ENCODE measurements around the gene MRPS12. TPM values are rescaled to one million over a fixed set of nuclear protein-coding genes. Genes with fewer than 3 reads are reported as not detected.

MRPS12 gene
- total RNA-seq, 1 experiment from 2014 or later = 81.3 TPM

- no peak overlapping the region for H3K27ac Mint-ChIP-seq
- Histone ChIP-seq H3K56ac (ENCODE audit: insufficient read length, low read depth, low read length) (no peak overlapping the region), H3K9me3 (ENCODE audit: control insufficient read depth, low read depth, low read length) (no peaks in the 10 kb centered on the region), H4K20me1 (ENCODE audit: control insufficient read depth, insufficient read depth, insufficient read length) (no peaks in the 10 kb centered on the region), H3K23ac (ENCODE audit: insufficient read length, low read depth, low read length) (no peak overlapping the region), H2AFZ (ENCODE audit: low read length) (no peak overlapping the region), H4K8ac (replicated peaks; ENCODE audit: insufficient read length, low read depth, low read length) (no peak overlapping the region), H2BK20ac (ENCODE audit: low read depth, low read length, poor library complexity, severe bottlenecking) (no peak overlapping the region), H3K27me3 (ENCODE audit: insufficient read depth, low read length) (no peaks in the 10 kb centered on the region), H3T11ph (ENCODE audit: low read length) (no peak overlapping the region), H3K4me2 (ENCODE audit: insufficient read depth, insufficient read length, low read length) (no peak overlapping the region), H3K9ac (ENCODE audit: extremely low read depth, insufficient read length, low read length) (no peak overlapping the region), H3K4me1 (ENCODE audit: insufficient read depth, low read length) (no peaks in the 10 kb centered on the region), H3K79me2 (ENCODE audit: insufficient read depth, low read length) (peaks cover 4% of the 10 kb centered on the region; the same call in 1 of the 2 replicates), H2BK15ac (ENCODE audit: low read depth, low read length) (no peak overlapping the region), H3K18ac (ENCODE audit: insufficient read length, low read depth, low read length) (no peak overlapping the region), H2BK12ac (ENCODE audit: insufficient read length, low read depth, low read length) (no peak overlapping the region), H3K4ac (ENCODE audit: low read depth, low read length) (no peak overlapping the region), H3K79me1 (ENCODE audit: insufficient read depth, low read depth, low read length, poor library complexity, severe bottlenecking) (no peaks in the 10 kb centered on the region), H3K27ac (ENCODE audit: insufficient read length, low read depth, low read length) (no peak overlapping the region), H2BK120ac (ENCODE audit: low read depth, low read length, poor library complexity, severe bottlenecking) (no peak overlapping the region), H2BK5ac (ENCODE audit: insufficient read length, low read length) (no peak overlapping the region), H4K91ac (ENCODE audit: insufficient read length, low read depth, low read length) (no peak overlapping the region), H3K23me2 (ENCODE audit: insufficient read length, low read depth, low read length, poor library complexity, severe bottlenecking) (no peaks in the 10 kb centered on the region), H3K14ac (ENCODE audit: insufficient read depth, low read length) (no peak overlapping the region), H4K5ac (ENCODE audit: insufficient read length, low read depth, low read length) (no peak overlapping the region), H2AK5ac (ENCODE audit: insufficient read length, low read length) (no peak overlapping the region)
- TF ChIP-seq CTCF (conservative IDR thresholded peaks at IDR 0.05) = no peak
- no peak overlapping the region for H3K4me3 Mint-ChIP-seq
- H3K36me3 Mint-ChIP-seq (ENCODE audit: insufficient read depth in 1 of 3, low read depth in 3 of 3) = peaks cover 34 to 56% (median 48%) of the 10 kb centered on the region in 3 experiments
- H3K9me3 Mint-ChIP-seq = no peaks in the 10 kb centered on the region
- WGBS (ENCODE audit: extremely low coverage, insufficient read length, low lambda C conversion rate) = no CpG with 5 or more reads among the region's 7 CpGs
- no peak for DNase-seq
- peaks cover 0 to 1% of the 10 kb centered on the region in 2 experiments; a peak in 2 of 4 replicates for H3K4me1 Mint-ChIP-seq
- no peaks in the 10 kb centered on the region for H3K27me3 Mint-ChIP-seq (ENCODE audit: low read depth)
These were observed 6.4 kb upstream of the MRPS12 start for GRCh38 chr19:38924388-38924787.

Measured in H9 (cell line).